HG03060 (cell line): ENCODE data around the gene PADI3.

Source experiments
- ATAC-seq: cut with Tn5 transposase; IDR thresholded peaks from one replicate; pipeline ENCODE4 v1.9.1; 2021; ENCODE audit warnings: low read depth, moderate number of reproducible peaks; ENCODE audit not compliant: unreplicated experiment

PADI3 gene

GRCh38 chr1:17264470-17264869 lies 15.6 kb downstream of the PADI3 start:
- no peak for ATAC-seq

- ATAC-seq = no peak
Measured at GRCh38 chr1:17265162-17265561, 16.3 kb downstream of the PADI3 start.

- ATAC-seq = no peak
Measured at GRCh38 chr1:17265950-17266349, 17.1 kb downstream of the PADI3 start.

- ATAC-seq = no peak
Measured at GRCh38 chr1:17270891-17271765, 22.2 kb downstream of the PADI3 start.

GRCh38 chr1:17272066-17272465 lies 23.2 kb downstream of the PADI3 start:
- ATAC-seq = no peak

GRCh38 chr1:17272646-17273045 lies 23.7 kb downstream of the PADI3 start:
- ATAC-seq = no peak

- ATAC-seq = no peak
Measured at GRCh38 chr1:17273096-17273495, 24.2 kb downstream of the PADI3 start.

GRCh38 chr1:17274186-17275170 lies 25.6 kb downstream of the PADI3 start:
- no peak for ATAC-seq

- no peak for ATAC-seq
Measured at GRCh38 chr1:17276568-17276967, 27.7 kb downstream of the PADI3 start.

GRCh38 chr1:17277511-17278159 lies 28.7 kb downstream of the PADI3 start:
- no peak for ATAC-seq

GRCh38 chr1:17278996-17279830 lies 30.3 kb downstream of the PADI3 start:
- no peak for ATAC-seq

GRCh38 chr1:17280436-17280835 lies 31.5 kb downstream of the PADI3 start:
- ATAC-seq = no peak

GRCh38 chr1:17280894-17281293 lies 32.0 kb downstream of the PADI3 start:
- no peak for ATAC-seq

GRCh38 chr1:17281775-17282181 lies 32.9 kb downstream of the PADI3 start:
- no peak for ATAC-seq

GRCh38 chr1:17282836-17283235 lies 33.9 kb downstream of the PADI3 start:
- no peak for ATAC-seq

GRCh38 chr1:17286646-17287045 lies 37.7 kb downstream of the PADI3 start:
- ATAC-seq = no peak

GRCh38 chr1:17287130-17287776 lies 38.4 kb downstream of the PADI3 start:
- ATAC-seq = no peak

GRCh38 chr1:17289721-17290120 lies 40.8 kb downstream of the PADI3 start:
- no peak for ATAC-seq

GRCh38 chr1:17290553-17290952 lies 41.7 kb downstream of the PADI3 start:
- no peak for ATAC-seq
